HepG2 (cell line): Measurements from ENCODE around the gene LYPLA2. TPM values are rescaled to one million over a fixed set of nuclear protein-coding genes. Genes with fewer than 3 reads are reported as not detected.

Source experiments
- ATF4 ChIP-seq, 2 experiments: fragments of 450-650 bp in 1 of 2; sonication (generic) in 1 of 2; formaldehyde crosslinking; IDR thresholded peaks; 2 replicates each; pipeline versions ENCODE4 v1.5.0 to v1.8.0; 2020 to 2022; ENCODE audit warnings: mild to moderate bottlenecking in 1 of 2, missing genetic modification reagents in 1 of 2
- CHCHD3 ChIP-seq: sonication (generic); formaldehyde crosslinking; IDR thresholded peaks from 2 replicates; pipeline ENCODE4 v1.8.0; 2022; ENCODE audit warnings: mild to moderate bottlenecking, missing genetic modification reagents, moderate library complexity
- ESRRA ChIP-seq: sonication (generic); formaldehyde crosslinking; IDR thresholded peaks from 2 replicates; pipeline ENCODE4 v1.5.1; 2020; ENCODE audit warnings: mild to moderate bottlenecking, low read depth, missing genetic modification reagents
- MBNL3 ChIP-seq: fragments of 250-450 bp; sonication (Bioruptor Pico); conservative IDR thresholded peaks from 2 replicates; pipeline ENCODE4 v1.8.0; 2022; ENCODE audit warnings: mild to moderate bottlenecking, inconsistent platforms
- MTF1 ChIP-seq: sonication (generic); formaldehyde crosslinking; IDR thresholded peaks from 2 replicates; pipeline ENCODE4 v1.5.0; 2020; ENCODE audit warnings: missing genetic modification reagents
- NR0B2 ChIP-seq: sonication (generic); formaldehyde crosslinking; IDR thresholded peaks from 2 replicates; pipeline ENCODE4 v1.4.0; 2020; ENCODE audit warnings: mild to moderate bottlenecking, missing genetic modification reagents
- RBM39 ChIP-seq: fragments of 200-400 bp; formaldehyde crosslinking; IDR thresholded peaks from one replicate; pipeline ENCODE4 v1.6.1; 2018; ENCODE audit warnings: antibody characterized with exemption, mild to moderate bottlenecking, low read depth, low read length; ENCODE audit not compliant: poor library complexity, severe bottlenecking
- SATB2 ChIP-seq: sonication (generic); formaldehyde crosslinking; IDR thresholded peaks from 2 replicates; pipeline ENCODE4 v1.5.0; 2020; ENCODE audit warnings: missing genetic modification reagents
- SRSF4 ChIP-seq: fragments of 200-400 bp; formaldehyde crosslinking; IDR thresholded peaks from one replicate; pipeline ENCODE4 v1.6.1; 2018; ENCODE audit warnings: mild to moderate bottlenecking, low read depth, low read length, moderate library complexity; ENCODE audit not compliant: poor library complexity, severe bottlenecking
- SYNCRIP ChIP-seq: fragments of 200-400 bp; formaldehyde crosslinking; IDR thresholded peaks from 2 replicates; pipeline ENCODE4 v1.6.1; 2018; ENCODE audit warnings: mild to moderate bottlenecking, low read depth, low read length; ENCODE audit not compliant: insufficient read depth
- TP53 ChIP-seq: sonication (generic); formaldehyde crosslinking; conservative IDR thresholded peaks from 2 replicates; pipeline ENCODE4 v1.4.0; 2020; ENCODE audit warnings: missing genetic modification reagents
- ZBTB38 ChIP-seq: sonication (generic); formaldehyde crosslinking; IDR thresholded peaks from 2 replicates; pipeline ENCODE4 v1.5.1; 2020; ENCODE audit warnings: mild to moderate bottlenecking, missing genetic modification reagents
- ZNF143 ChIP-seq: sonication (generic); formaldehyde crosslinking; IDR thresholded peaks from 2 replicates; pipeline ENCODE4 v1.4.0; 2020; ENCODE audit warnings: missing genetic modification reagents
- ZNF180 ChIP-seq: sonication (generic); formaldehyde crosslinking; IDR thresholded peaks from 2 replicates; pipeline ENCODE4 v1.4.0; 2020; ENCODE audit warnings: low read depth, missing genetic modification reagents, borderline replicate concordance
- ZNF230 ChIP-seq: sonication (generic); formaldehyde crosslinking; IDR thresholded peaks from 2 replicates; pipeline ENCODE4 v1.4.0; 2020; ENCODE audit warnings: mild to moderate bottlenecking, missing genetic modification reagents
- ZNF282 ChIP-seq: fragments of 450-650 bp; IDR thresholded peaks from 2 replicates; pipeline ENCODE4 v1.6.1; 2018; ENCODE audit not compliant: partially characterized antibody
- ZNF34 ChIP-seq: sonication (generic); formaldehyde crosslinking; IDR thresholded peaks from 2 replicates; pipeline ENCODE4 v1.4.0; 2020; ENCODE audit warnings: mild to moderate bottlenecking, missing genetic modification reagents, borderline replicate concordance
- ZNF547 ChIP-seq: sonication (generic); formaldehyde crosslinking; IDR thresholded peaks from 2 replicates; pipeline ENCODE4 v1.5.1; 2020; ENCODE audit warnings: mild to moderate bottlenecking, missing genetic modification reagents
- ZNF646 ChIP-seq: sonication (generic); formaldehyde crosslinking; IDR thresholded peaks from 2 replicates; pipeline ENCODE4 v1.9.0; 2021; ENCODE audit warnings: mild to moderate bottlenecking, missing genetic modification reagents
- ZNF841 ChIP-seq: sonication (generic); formaldehyde crosslinking; IDR thresholded peaks from 2 replicates; pipeline ENCODE4 v1.8.1; 2023; ENCODE audit warnings: missing genetic modification reagents, borderline replicate concordance
- polyA plus RNA-seq, 8 experiments: library from polyadenylated mRNA; depleted of rRNA in 3 of 8; stranded (reverse) in 7 of 8; unstranded in 1 of 8; fragments of >200 nt; fragmentation: Illumina TruSeq in 4 of 8; extraction: Trizol in 4 of 8; gene quantifications; 2 replicates each; pipeline versions ENCODE4 v1.2.1 to v1.2.3, GENCODE V29; 2011 to 2016; ENCODE audit warnings: low read depth in 4 of 8, missing spikeins in 1 of 8, mixed read lengths in 1 of 8; ENCODE audit not compliant: insufficient read depth in 1 of 8
- total RNA-seq, 5 experiments: library from RNA; depleted of rRNA; stranded (reverse); fragments of >200 nt; fragmentation: Illumina TruSeq; extraction: Trizol; gene quantifications; 2 replicates each; pipeline ENCODE4 v1.2.3, GENCODE V29; 2016; ENCODE audit warnings: low read depth in 1 of 5

The LYPLA2 gene
- total and polyA plus RNA-seq, 2 of the 13 experiments (the other 11 are each of a cell fraction or from before 2014, with no cell fraction given), result 72.1 to 73.2 TPM

GRCh38 chr1:23743287-23744152 is 47.4 kb upstream of the LYPLA2 start, which contains the start of gene ELOA (continued):
- TF ChIP-seq RBM39, result peak; percentile 66
- no peak for TF ChIP-seq SRSF4
- no peak for TF ChIP-seq ATF4 (CRISPR knock-in tag; IDR thresholded peaks at IDR 0.05)
- TF ChIP-seq ZNF646 (CRISPR knock-in tag), result no peak; the same call in 1 of the 2 replicates
- peak; percentile 46; the same call in 1 of the 2 replicates for TF ChIP-seq ZBTB38
- no peak; the same call in 1 of the 2 replicates for TF ChIP-seq CHCHD3 (CRISPR knock-in tag)
- TF ChIP-seq ESRRA (CRISPR knock-in tag), result no peak; the same call in 1 of the 2 replicates
- no peak for TF ChIP-seq TP53 (CRISPR knock-in tag)
- TF ChIP-seq ZNF841 (CRISPR knock-in tag), result no peak
- no peak for TF ChIP-seq SYNCRIP
- TF ChIP-seq ZNF34, result no peak
- TF ChIP-seq ZNF180 (CRISPR knock-in tag), result no peak
- TF ChIP-seq NR0B2 (CRISPR knock-in tag), result peak; percentile 44
- TF ChIP-seq MTF1, result no peak
- TF ChIP-seq MBNL3 (CRISPR knock-in tag), result no peak
- TF ChIP-seq ZNF230, result no peak
- TF ChIP-seq ZNF143 (CRISPR knock-in tag), result no peak
- no peak for TF ChIP-seq ZNF282
- no peak for TF ChIP-seq SATB2 (CRISPR knock-in tag)
- peak; percentile 37; the same call in 1 of the 2 replicates for TF ChIP-seq ZNF547 (CRISPR knock-in tag)
